Right ventricle myocardium inferior (tissue), 1 donor: ENCODE results near the gene PTPN2. TPM values are rescaled to one million over a fixed set of nuclear protein-coding genes. Genes with fewer than 3 reads are reported as not detected.

ENCODE experiments used
- total RNA-seq: library from RNA; stranded (reverse); fragmentation: NEBNext Ultra II Directional; extraction: Animal tissue kit (Norgen Biotek cat#: 25700); gene quantifications from one replicate; pipeline ENCODE4 v1.2.1, GENCODE V29; 2021
- donor health status: DM: no; HTN: yes; CAD: no; lungs with severe emphysema.

Gene PTPN2
- total RNA-seq, 1 donor from 2014 or later: 11.2 TPM

Other genes with a start within 250 kb of the PTPN2 start
- 43.7 TPM for gene SPIRE1, start 226.1 kb downstream of the PTPN2 start, total RNA-seq
- 3.4 TPM for gene CEP76, start 181.5 kb downstream of the PTPN2 start, total RNA-seq
- gene PSMG2, start 181.2 kb downstream of the PTPN2 start, total RNA-seq: 39.8 TPM
- gene SEH1L, start 63.8 kb upstream of the PTPN2 start, total RNA-seq: 19.7 TPM
- 25.6 TPM for gene CEP192, start 107.1 kb upstream of the PTPN2 start, total RNA-seq